Hepatocyte (in vitro differentiated cells): ENCODE data around the gene RGPD8.

Experiments
- CTCF ChIP-seq: fragments of 200-600 bp; sonication (generic); IDR thresholded peaks from 2 replicates; pipeline ENCODE4 v1.5.1; 2016; ENCODE audit warnings: antibody characterized with exemption, mild to moderate bottlenecking; ENCODE audit not compliant: poor library complexity
- EZH2 ChIP-seq: fragments of 200-600 bp; sonication (generic); IDR thresholded peaks from 2 replicates; pipeline ENCODE4 v1.6.1; 2016; ENCODE audit warnings: antibody characterized with exemption, mild to moderate bottlenecking, borderline replicate concordance
- EZH2phosphoT487 ChIP-seq: fragments of 200-600 bp; sonication (generic); IDR thresholded peaks from one replicate; pipeline ENCODE4 v1.6.1; 2018; ENCODE audit warnings: antibody characterized with exemption, mild to moderate bottlenecking, low read depth, moderate library complexity; ENCODE audit not compliant: unreplicated experiment, severe bottlenecking

- no peak for TF ChIP-seq CTCF
- TF ChIP-seq EZH2, result no peak
- no peak for TF ChIP-seq EZH2phosphoT487
These were observed 31.9 kb upstream of the RGPD8 start for GRCh38 chr2:112465382-112465781.
